Natural killer cell treated with Interleukin-12 subunit alpha and Interleukin-12 subunit beta and Interleukin-15 and Interleukin-18, amount 100 ng/mL, for 72 hours (primary cell): Measurements from ENCODE around the gene ZNF579. TPM values are rescaled to one million over a fixed set of nuclear protein-coding genes. Genes with fewer than 3 reads are reported as not detected.
"Not testable (repeated sequence)": the region's sequence is repeated elsewhere in the genome, so short reads cannot be mapped to it uniquely, and the experiment has no call there.

ENCODE experiments used
- ATAC-seq, 2 donors: fragments of 150-1000 bp; cut with Tn5 transposase in 1 of 2; sonication (Bioruptor Pico), chemical (Tn5 transposase) in 1 of 2; 2 replicates each; pipeline ENCODE4 v1.10.0; 2021
- DNase-seq: peaks from one replicate; pipeline ENCODE4 v3.0.0; 2022; ENCODE audit warnings: low spot score
- H3K27ac Mint-ChIP-seq, 2 donors: 1 replicate in 1 of 2; 2 replicates in 1 of 2; pipeline ENCODE4 v1.8.0; 2022; ENCODE audit warnings: mixed read lengths in 2 of 2, mild to moderate bottlenecking in 1 of 2, moderate library complexity in 1 of 2
- H3K27me3 Mint-ChIP-seq, 2 donors: 1 replicate in 1 of 2; 2 replicates in 1 of 2; pipeline ENCODE4 v1.8.0; 2022; ENCODE audit warnings: mixed read lengths in 2 of 2
- H3K36me3 Mint-ChIP-seq: one replicate; pipeline ENCODE4 v1.8.0; 2022; ENCODE audit warnings: mixed read lengths
- H3K4me1 Mint-ChIP-seq, 2 donors: 1 replicate in 1 of 2; 2 replicates in 1 of 2; pipeline ENCODE4 v1.8.0; 2022; ENCODE audit warnings: low read depth in 2 of 2, mixed read lengths in 2 of 2, mild to moderate bottlenecking in 1 of 2
- H3K4me3 Mint-ChIP-seq: one replicate; pipeline ENCODE4 v1.8.0; 2022; ENCODE audit warnings: mixed read lengths
- H3K9me3 Mint-ChIP-seq: 2 replicates; pipeline ENCODE4 v1.8.0; 2022; ENCODE audit warnings: mixed read lengths
- total RNA-seq, 2 donors: library from RNA; stranded (reverse); gene quantifications; one replicate each; pipeline ENCODE4 v1.2.3, GENCODE V29; 2022

ZNF579 gene
- total RNA-seq, 2 donors from 2014 or later = 6.5 to 10.2 TPM

- Mint-ChIP-seq H3K4me3 (no peak overlapping the region), H3K9me3 (no peaks in the 10 kb centered on the region), H3K27me3 (peaks cover 10 to 19% of the 10 kb centered on the region in 2 donors), H3K27ac (no peak overlapping the region), H3K4me1 (peaks cover 0 to 3% of the 10 kb centered on the region in 2 donors), H3K36me3 (no peaks in the 10 kb centered on the region)
- no peak for DNase-seq
- no peak for ATAC-seq
Observed at GRCh38 chr19:55542292-55542855, 38.3 kb downstream of the ZNF579 start.

GRCh38 chr19:55541091-55541490, 39.6 kb downstream of the ZNF579 start:
- H3K27ac Mint-ChIP-seq = no peak overlapping the region
- no peaks in the 10 kb centered on the region for H3K9me3 Mint-ChIP-seq
- no peak for ATAC-seq
- H3K4me3 Mint-ChIP-seq = no peak overlapping the region
- H3K4me1 Mint-ChIP-seq = no peaks in the 10 kb centered on the region
- peaks cover 7 to 18% of the 10 kb centered on the region in 2 donors for H3K27me3 Mint-ChIP-seq
- no peaks in the 10 kb centered on the region for H3K36me3 Mint-ChIP-seq
- DNase-seq = no peak

GRCh38 chr19:55540619-55541018, 40.0 kb downstream of the ZNF579 start:
- Mint-ChIP-seq H3K9me3 (no peaks in the 10 kb centered on the region), H3K27ac (no peak overlapping the region), H3K4me1 (no peaks in the 10 kb centered on the region), H3K36me3 (no peaks in the 10 kb centered on the region), H3K27me3 (peaks cover 6 to 18% of the 10 kb centered on the region in 2 donors), H3K4me3 (no peak overlapping the region)
- DNase-seq (no peak), ATAC-seq (no peak)

- Mint-ChIP-seq H3K9me3 (no peaks in the 10 kb centered on the region), H3K4me1 (no peaks in the 10 kb centered on the region), H3K36me3 (no peaks in the 10 kb centered on the region), H3K4me3 (no peak overlapping the region), H3K27me3 (peaks cover 2 to 18% of the 10 kb centered on the region in 2 donors), H3K27ac (no peak overlapping the region)
- no peak for DNase-seq
- no peak for ATAC-seq
Observed at GRCh38 chr19:55539090-55539984, 41.3 kb downstream of the ZNF579 start.

GRCh38 chr19:55538132-55538531, 42.5 kb downstream of the ZNF579 start:
- no peak overlapping the region for H3K27ac Mint-ChIP-seq
- no peaks in the 10 kb centered on the region for H3K9me3 Mint-ChIP-seq
- no peak for ATAC-seq

GRCh38 chr19:55537741-55538111, 42.9 kb downstream of the ZNF579 start:
- ATAC-seq (no peak), DNase-seq (no peak)
- Mint-ChIP-seq H3K9me3 (no peaks in the 10 kb centered on the region), H3K27ac (no peak overlapping the region), H3K27me3 (peaks cover 0 to 10% of the 10 kb centered on the region in 2 donors), H3K36me3 (no peaks in the 10 kb centered on the region), H3K4me1 (no peaks in the 10 kb centered on the region), H3K4me3 (no peak overlapping the region)

More at GRCh38 chr19:55538132-55538531, 42.5 kb downstream of the ZNF579 start:
- peaks cover 0 to 11% of the 10 kb centered on the region in 2 donors for H3K27me3 Mint-ChIP-seq
- H3K36me3 Mint-ChIP-seq = no peaks in the 10 kb centered on the region
- DNase-seq = no peak
- no peaks in the 10 kb centered on the region for H3K4me1 Mint-ChIP-seq
- H3K4me3 Mint-ChIP-seq = no peak overlapping the region

GRCh38 chr19:55536951-55537740, 43.5 kb downstream of the ZNF579 start, which contains the start of gene SBK2:
TSS of gene SBK2 (minus strand) at chr19:55537133. CDS start at chr19:55536294, 839 bp downstream.
- ATAC-seq (no peak), DNase-seq (no peak)
- Mint-ChIP-seq H3K9me3 (no peaks in the 10 kb centered on the region), H3K4me3 (no peak within 1 kb of the TSS), H3K27ac (no peak within 1 kb of the TSS), H3K27me3 (peaks cover 0 to 5% of the 10 kb centered on the region in 2 donors), H3K36me3 (no peaks in the 10 kb centered on the region), H3K4me1 (no peaks in the 10 kb centered on the region)

- Mint-ChIP-seq H3K36me3 (no peaks in the 10 kb centered on the region), H3K4me3 (no peak overlapping the region), H3K9me3 (no peaks in the 10 kb centered on the region), H3K4me1 (no peaks in the 10 kb centered on the region), H3K27ac (no peak overlapping the region), H3K27me3 (no peaks in the 10 kb centered on the region)
- DNase-seq (no peak), ATAC-seq (no peak)
Observed at GRCh38 chr19:55536366-55536765, 44.3 kb downstream of the ZNF579 start.

- H3K27me3 Mint-ChIP-seq = no peaks in the 10 kb centered on the region
- no peak overlapping the region for H3K4me3 Mint-ChIP-seq
- no peaks in the 10 kb centered on the region for H3K9me3 Mint-ChIP-seq
- no peak for DNase-seq
- no peak overlapping the region for H3K27ac Mint-ChIP-seq
- no peaks in the 10 kb centered on the region for H3K36me3 Mint-ChIP-seq
- H3K4me1 Mint-ChIP-seq = no peaks in the 10 kb centered on the region
- no peak for ATAC-seq
Observed at GRCh38 chr19:55535965-55536350, 44.7 kb downstream of the ZNF579 start.

- H3K9me3 Mint-ChIP-seq = no peaks in the 10 kb centered on the region
- H3K27me3 Mint-ChIP-seq = no peaks in the 10 kb centered on the region
- ATAC-seq (no peak), DNase-seq (no peak)
- H3K36me3 Mint-ChIP-seq = no peaks in the 10 kb centered on the region
- H3K4me1 Mint-ChIP-seq = no peaks in the 10 kb centered on the region
- H3K4me3 Mint-ChIP-seq = no peak overlapping the region
- H3K27ac Mint-ChIP-seq = no peak overlapping the region
Observed at GRCh38 chr19:55535173-55535964, 45.3 kb downstream of the ZNF579 start.

GRCh38 chr19:55534280-55534679, 46.4 kb downstream of the ZNF579 start:
- not testable (repeated sequence) for H3K4me3 Mint-ChIP-seq, H3K27ac Mint-ChIP-seq, ATAC-seq, H3K4me1 Mint-ChIP-seq, H3K27me3 Mint-ChIP-seq, DNase-seq, H3K36me3 Mint-ChIP-seq, H3K9me3 Mint-ChIP-seq

- DNase-seq (no peak), ATAC-seq (no peak)
- Mint-ChIP-seq H3K4me3 (no peak overlapping the region), H3K27ac (no peak overlapping the region), H3K9me3 (no peaks in the 10 kb centered on the region), H3K27me3 (no peaks in the 10 kb centered on the region), H3K4me1 (no peaks in the 10 kb centered on the region), H3K36me3 (no peaks in the 10 kb centered on the region)
Observed at GRCh38 chr19:55530996-55531395, 49.7 kb downstream of the ZNF579 start.

GRCh38 chr19:55529636-55530234, 50.9 kb downstream of the ZNF579 start:
- Mint-ChIP-seq H3K4me3 (no peak overlapping the region), H3K9me3 (no peaks in the 10 kb centered on the region), H3K4me1 (no peaks in the 10 kb centered on the region), H3K36me3 (no peaks in the 10 kb centered on the region), H3K27me3 (peaks cover 0 to 3% of the 10 kb centered on the region in 2 donors), H3K27ac (no peak overlapping the region)
- DNase-seq = no peak
- no peak for ATAC-seq
